GM12892 (cell line): Measurements from ENCODE around the gene ATP8A2.

Source experiments
- POLR2A ChIP-seq: IDR thresholded peaks from 2 replicates; pipeline ENCODE4 v1.6.1; 2011; ENCODE audit warnings: low read depth, low read length, control low read depth
- POLR2AphosphoS5 ChIP-seq: IDR thresholded peaks from 2 replicates; pipeline ENCODE4 v1.6.1; 2011; ENCODE audit warnings: low read depth, low read length, control low read depth
- TAF1 ChIP-seq: IDR thresholded peaks from 2 replicates; pipeline ENCODE4 v1.6.1; 2011; ENCODE audit warnings: low read depth, mild to moderate bottlenecking, control low read depth, low read length, borderline replicate concordance

GRCh38 chr13:26030331-26030730, 658.6 kb downstream of the ATP8A2 start:
- TF ChIP-seq TAF1 (no peak), POLR2AphosphoS5 (no peak), POLR2A (no peak)
